ENCODE data around the gene MTHFD1L. TPM values are rescaled to one million over a fixed set of nuclear protein-coding genes. Genes with fewer than 3 reads are reported as not detected.

Gene MTHFD1L
- total and polyA plus RNA-seq, 2 donors (not counting 3 experiments of a cell fraction or from before 2014, with no cell fraction given) = 40.2 to 120 TPM

GRCh38 chr6:150906641-150907326 lies 41.3 kb downstream of the MTHFD1L start:
- no peak overlapping the region for H3K4me3 ChIP-seq (replicated peaks in 1 of 3; ENCODE audit: insufficient read depth in 1 of 3, low read depth in 1 of 3, low read length in 3 of 3)
- H3K27ac ChIP-seq (ENCODE audit: insufficient read depth, low read depth, low read length) = no peak overlapping the region
- H4K20me1 ChIP-seq (replicated peaks; ENCODE audit: control insufficient read depth, extremely low read depth, insufficient read depth, low read length) = no peaks in the 10 kb centered on the region
- BruUV-seq (replicated peaks) = no TSS peak
- intact Hi-C loops (cut with micrococcal nuclease) (no loop called here), dilution Hi-C loops (cut with MboI; ENCODE audit: extremely low pct_ligation_motif_present, low sequenced_read_pairs) (no loop called here)
- no peak for TF ChIP-seq FOS (IDR thresholded peaks at IDR 0.05; ENCODE audit: borderline replicate concordance, insufficient read depth, low read length)
- TF ChIP-seq JUN (IDR thresholded peaks at IDR 0.05; ENCODE audit: borderline replicate concordance, insufficient read depth, insufficient read length, low read depth) = no peak
- no peak overlapping the region for H2AFZ ChIP-seq (ENCODE audit: low read depth, low read length)
- H3K79me2 ChIP-seq (ENCODE audit: control insufficient read depth, insufficient read depth, low read length) = peaks cover 4% of the 10 kb centered on the region
- no peaks in the 10 kb centered on the region for H3K4me1 ChIP-seq (ENCODE audit: control insufficient read depth, extremely low read depth, insufficient read depth, low read length)
- H3K4me2 ChIP-seq (ENCODE audit: insufficient read depth, low read length) = no peak overlapping the region
- H3K9ac ChIP-seq (replicated peaks; ENCODE audit: extremely low read depth, insufficient read depth, low read length) = no peak overlapping the region
- CTCF ChIA-PET = interaction anchor here (1.8 to 2.7 kb wide), 2 partner anchors 15 to 417 kb away, joined by 6 to 9 read pairs; no protein-coding TSS in a partner anchor
- DNase-seq (ENCODE audit: low read depth, low spot score) (no peak), FAIRE-seq (no peak)
- POLR2A ChIA-PET = interaction anchor here (0.7 kb wide), 1 partner anchor 183 kb away, joined by 3 read pairs; no protein-coding TSS in a partner anchor
- H3K9me1 ChIP-seq (replicated peaks; ENCODE audit: control insufficient read depth, extremely low read depth, insufficient read depth, low read length) = no peaks in the 10 kb centered on the region
- H3K36me3 ChIP-seq (ENCODE audit: control insufficient read depth in 2 of 2, extremely low read depth in 1 of 2, insufficient read depth in 2 of 2, low read length in 2 of 2) = peaks cover 7 to 8% of the 10 kb centered on the region in 2 experiments
- no peaks in the 10 kb centered on the region for H3K27me3 ChIP-seq (ENCODE audit: control insufficient read depth in 2 of 2, insufficient read depth in 2 of 2, low read length in 2 of 2)
- no peaks in the 10 kb centered on the region for H3K9me3 ChIP-seq (replicated peaks; ENCODE audit: control insufficient read depth, insufficient read depth, low read length)

- Histone ChIP-seq H3K36me3 (ENCODE audit: control insufficient read depth in 2 of 2, extremely low read depth in 1 of 2, insufficient read depth in 2 of 2, low read length in 2 of 2) (peaks cover 7 to 10% of the 10 kb centered on the region in 2 experiments), H3K27me3 (ENCODE audit: control insufficient read depth in 2 of 2, insufficient read depth in 2 of 2, low read length in 2 of 2) (no peaks in the 10 kb centered on the region), H3K9me1 (replicated peaks; ENCODE audit: control insufficient read depth, extremely low read depth, insufficient read depth, low read length) (no peaks in the 10 kb centered on the region), H3K9ac (replicated peaks; ENCODE audit: extremely low read depth, insufficient read depth, low read length) (no peak overlapping the region), H3K27ac (ENCODE audit: insufficient read depth, low read depth, low read length) (no peak overlapping the region), H2AFZ (ENCODE audit: low read depth, low read length) (no peak overlapping the region), H3K9me3 (replicated peaks; ENCODE audit: control insufficient read depth, insufficient read depth, low read length) (no peaks in the 10 kb centered on the region), H4K20me1 (replicated peaks; ENCODE audit: control insufficient read depth, extremely low read depth, insufficient read depth, low read length) (no peaks in the 10 kb centered on the region), H3K4me3 (replicated peaks in 1 of 3; ENCODE audit: insufficient read depth in 1 of 3, low read depth in 1 of 3, low read length in 3 of 3) (no peak overlapping the region), H3K79me2 (ENCODE audit: control insufficient read depth, insufficient read depth, low read length) (peaks cover 4% of the 10 kb centered on the region), H3K4me2 (ENCODE audit: insufficient read depth, low read length) (no peak overlapping the region), H3K4me1 (ENCODE audit: control insufficient read depth, extremely low read depth, insufficient read depth, low read length) (no peaks in the 10 kb centered on the region)
- no TSS peak for BruUV-seq (replicated peaks)
- ChIA-PET CTCF (interaction anchor here (1.8 to 2.7 kb wide), 2 partner anchors 15 to 417 kb away, joined by 6 to 9 read pairs; no protein-coding TSS in a partner anchor), POLR2A (no interaction called here)
- dilution Hi-C loops (cut with MboI; ENCODE audit: extremely low pct_ligation_motif_present, low sequenced_read_pairs) (no loop called here), intact Hi-C loops (cut with micrococcal nuclease) (no loop called here)
- no peak for FAIRE-seq
- TF ChIP-seq EZH2 (IDR thresholded peaks at IDR 0.05; ENCODE audit: borderline replicate concordance, low read depth, low read length, severe bottlenecking) (no peak), MAX (IDR thresholded peaks at IDR 0.05; ENCODE audit: insufficient read depth, insufficient read length) (no peak), FOS (IDR thresholded peaks at IDR 0.05; ENCODE audit: borderline replicate concordance, insufficient read depth, low read length) (no peak), GATA2 (IDR thresholded peaks at IDR 0.05; ENCODE audit: insufficient read depth, insufficient read length, low read depth, low read length) (no peak), MYC (IDR thresholded peaks at IDR 0.05; ENCODE audit: low read depth, low read length) (no peak), CTCF (IDR thresholded peaks at IDR 0.05; ENCODE audit: extremely low read depth in 1 of 2, insufficient read depth in 1 of 2, low read depth in 1 of 2, low read length in 2 of 2) (no peak), JUN (IDR thresholded peaks at IDR 0.05; ENCODE audit: borderline replicate concordance, insufficient read depth, insufficient read length, low read depth) (no peak), POLR2AphosphoS5 (IDR thresholded peaks at IDR 0.05; ENCODE audit: insufficient read depth, low read depth, low read length) (no peak), POLR2A (IDR thresholded peaks at IDR 0.05; ENCODE audit: low read depth, low read length) (no peak)
- DNase-seq (ENCODE audit: low read depth, low spot score) = no peak
Observed at GRCh38 chr6:150907383-150907782, 41.9 kb downstream of the MTHFD1L start.
